Liver (tissue), 9 donors: ENCODE results near the gene GPR32. TPM values are rescaled to one million over a fixed set of nuclear protein-coding genes. Genes with fewer than 3 reads are reported as not detected.

ENCODE experiments used
- DNase-seq: peaks from one replicate; pipeline ENCODE4 v3.0.0-alpha.2; 2017; ENCODE audit warnings: low spot score
- H3K27ac ChIP-seq, 2 donors: one replicate each; pipeline ENCODE4 v1.7.0; 2013; ENCODE audit warnings: inconsistent platforms in 2 of 2, low read length in 2 of 2, control low read depth in 1 of 2, low read depth in 1 of 2, mild to moderate bottlenecking in 1 of 2
- H3K27me3 ChIP-seq, 4 donors: one replicate each; pipeline versions ENCODE4 v1.6.1 to v1.7.0; 2013; ENCODE audit warnings: low read length in 3 of 4, inconsistent platforms in 1 of 4, mild to moderate bottlenecking in 1 of 4, moderate library complexity in 1 of 4; ENCODE audit not compliant: control insufficient read depth in 4 of 4, insufficient read depth in 4 of 4
- H3K36me3 ChIP-seq, 4 donors: one replicate each; pipeline versions ENCODE4 v1.6.1 to v1.7.0; 2013; ENCODE audit warnings: low read length in 3 of 4, mild to moderate bottlenecking in 3 of 4, low read depth in 1 of 4, moderate library complexity in 1 of 4; ENCODE audit not compliant: control insufficient read depth in 4 of 4, insufficient read depth in 3 of 4
- H3K4me1 ChIP-seq, 4 donors: one replicate each; pipeline versions ENCODE4 v1.6.1 to v1.7.0; 2013; ENCODE audit warnings: low read length in 3 of 4, mild to moderate bottlenecking in 3 of 4, moderate library complexity in 1 of 4; ENCODE audit not compliant: control insufficient read depth in 4 of 4, insufficient read depth in 4 of 4
- H3K4me3 ChIP-seq, 3 donors: one replicate each; pipeline versions ENCODE4 v1.6.1 to v1.7.0; 2013; ENCODE audit warnings: low read length in 3 of 3, control low read depth in 1 of 3, low read depth in 1 of 3, mild to moderate bottlenecking in 1 of 3
- H3K9ac ChIP-seq, 2 donors: one replicate each; pipeline ENCODE4 v1.7.0; 2013; ENCODE audit warnings: low read length in 2 of 2, mild to moderate bottlenecking in 2 of 2, moderate library complexity in 2 of 2, control low read depth in 1 of 2, low read depth in 1 of 2
- H3K9me3 ChIP-seq, 4 donors: one replicate each; pipeline versions ENCODE4 v1.6.1 to v1.7.0; 2013; ENCODE audit warnings: low read length in 3 of 4; ENCODE audit not compliant: control insufficient read depth in 4 of 4
- ATF3 ChIP-seq: IDR thresholded peaks from 2 replicates; pipeline ENCODE4 v1.6.1; 2016; ENCODE audit warnings: antibody characterized with exemption
- CTCF ChIP-seq: fragments of 150-350 bp; IDR thresholded peaks from 2 replicates; pipeline ENCODE4 v1.5.1; 2017; ENCODE audit warnings: improper control_type of control experiment, low read depth, low read length; ENCODE audit not compliant: missing input control
- EGR1 ChIP-seq, 2 donors: IDR thresholded peaks; 2 replicates each; pipeline ENCODE4 v1.6.1; 2016 to 2018; ENCODE audit warnings: antibody characterized with exemption in 2 of 2, low read depth in 2 of 2
- FOXA1 ChIP-seq: IDR thresholded peaks from 2 replicates; pipeline ENCODE4 v1.6.1; 2016; ENCODE audit warnings: antibody characterized with exemption
- FOXA2 ChIP-seq: IDR thresholded peaks from 2 replicates; pipeline ENCODE4 v1.6.1; 2016; ENCODE audit warnings: antibody characterized with exemption
- GABPA ChIP-seq, 2 donors: IDR thresholded peaks in 1 of 2; conservative IDR thresholded peaks in 1 of 2; 2 replicates each; pipeline ENCODE4 v1.6.1; 2016; ENCODE audit warnings: antibody characterized with exemption in 2 of 2, mild to moderate bottlenecking in 1 of 2, moderate library complexity in 1 of 2
- HNF4A ChIP-seq, 2 donors: conservative IDR thresholded peaks; 2 replicates each; pipeline ENCODE4 v1.6.1; 2016; ENCODE audit warnings: antibody characterized with exemption in 2 of 2, mild to moderate bottlenecking in 2 of 2
- HNF4G ChIP-seq: IDR thresholded peaks from 2 replicates; pipeline ENCODE4 v1.6.1; 2016; ENCODE audit warnings: antibody characterized with exemption
- JUND ChIP-seq, 2 donors: IDR thresholded peaks; 2 replicates each; pipeline ENCODE4 v1.6.1; 2016; ENCODE audit warnings: antibody characterized with exemption in 2 of 2
- MAX ChIP-seq: IDR thresholded peaks from 2 replicates; pipeline ENCODE4 v1.6.1; 2016; ENCODE audit warnings: antibody characterized with exemption
- NR2F2 ChIP-seq: IDR thresholded peaks from 2 replicates; pipeline ENCODE4 v1.6.1; 2016; ENCODE audit warnings: antibody characterized with exemption
- RAD21 ChIP-seq, 2 donors: IDR thresholded peaks; 2 replicates each; pipeline ENCODE4 v1.6.1; 2016; ENCODE audit warnings: antibody characterized with exemption in 2 of 2, mild to moderate bottlenecking in 2 of 2
- REST ChIP-seq: IDR thresholded peaks from 2 replicates; pipeline ENCODE4 v1.6.1; 2016; ENCODE audit warnings: antibody characterized with exemption, mild to moderate bottlenecking
- RXRA ChIP-seq, 2 donors: IDR thresholded peaks; 2 replicates each; pipeline ENCODE4 v1.6.1; 2017 to 2018; ENCODE audit warnings: antibody characterized with exemption in 2 of 2, mild to moderate bottlenecking in 1 of 2
- SP1 ChIP-seq: IDR thresholded peaks from 2 replicates; pipeline ENCODE4 v1.6.1; 2018; ENCODE audit warnings: antibody characterized with exemption, mild to moderate bottlenecking
- TAF1 ChIP-seq: conservative IDR thresholded peaks from 2 replicates; pipeline ENCODE4 v1.6.1; 2016; ENCODE audit warnings: antibody characterized with exemption, mild to moderate bottlenecking
- YY1 ChIP-seq: IDR thresholded peaks from 2 replicates; pipeline ENCODE4 v1.6.1; 2016; ENCODE audit warnings: antibody characterized with exemption, mild to moderate bottlenecking
- ZBTB33 ChIP-seq: IDR thresholded peaks from 2 replicates; pipeline ENCODE4 v1.6.1; 2016; ENCODE audit warnings: antibody characterized with exemption
- WGBS: extraction: QIAGEN DNeasy Blood & Tissue Kit; methylation state at CpG from one replicate; pipeline ENCODE4 v1.1.7; 2013; 5-methylcytosine and 5-hydroxymethylcytosine counted together
- polyA plus RNA-seq, 2 donors: library from polyadenylated mRNA; stranded (reverse) in 1 of 2; unstranded in 1 of 2; fragments of 200-250 nt in 1 of 2; fragments of >200 nt in 1 of 2; fragmentation: Nextera tagmentation in 1 of 2; extraction: Ambion mirVana in 1 of 2; gene quantifications; one replicate each; pipeline versions ENCODE4 v1.2.1 to v1.2.3, GENCODE V29; 2013 to 2015
- total RNA-seq, 2 donors: library from RNA; depleted of rRNA; stranded (reverse); fragments of >200 nt; gene quantifications; one replicate each; pipeline ENCODE4 v1.2.3, GENCODE V29; 2014
- donor health status: healthy.
- donor health status: healthy.
- donor health status: healthy.
- donor health status: healthy.
- donor health status: healthy.

GPR32 gene
- total and polyA plus RNA-seq, 4 donors: not detected

- TF ChIP-seq FOXA2 (no peak), YY1 (no peak), FOXA1 (no peak), ATF3 (no peak), HNF4G (no peak), ZBTB33 (no peak)
Observed at GRCh38 chr19:50820549-50821247, 50.4 kb downstream of the GPR32 start (continued).

- Histone ChIP-seq H3K9me3 (no peaks in the 10 kb centered on the region), H3K36me3 (no peaks in the 10 kb centered on the region), H3K4me3 (no peak overlapping the region), H3K4me1 (no peaks in the 10 kb centered on the region), H3K27me3 (peaks cover 0 to 27% (median 12%) of the 10 kb centered on the region in 4 donors), H3K27ac (no peak overlapping the region), H3K9ac (no peak overlapping the region)
- no peak for DNase-seq
- 55% methylated on average over 4 of the region's 4 CpGs for WGBS
- TF ChIP-seq HNF4G (no peak), ATF3 (no peak), MAX (no peak), REST (no peak), RAD21 (IDR thresholded peaks at IDR 0.05) (no peak), NR2F2 (no peak), FOXA2 (no peak), HNF4A (conservative IDR thresholded peaks at IDR 0.05) (no peak), YY1 (no peak), ZBTB33 (no peak), EGR1 (IDR thresholded peaks at IDR 0.05; ENCODE audit: low read depth in 2 of 2) (no peak), TAF1 (no peak), JUND (IDR thresholded peaks at IDR 0.05) (no peak), CTCF (no peak), GABPA (IDR thresholded peaks at IDR 0.05 in 1 of 2, conservative IDR thresholded peaks at IDR 0.05 in 1 of 2) (no peak), SP1 (no peak), RXRA (IDR thresholded peaks at IDR 0.05) (no peak), FOXA1 (no peak)
Observed at GRCh38 chr19:50821248-50821612, 51.0 kb downstream of the GPR32 start.
